Measurements from ENCODE around the gene WDFY3.

WDFY3 gene

DNA sequence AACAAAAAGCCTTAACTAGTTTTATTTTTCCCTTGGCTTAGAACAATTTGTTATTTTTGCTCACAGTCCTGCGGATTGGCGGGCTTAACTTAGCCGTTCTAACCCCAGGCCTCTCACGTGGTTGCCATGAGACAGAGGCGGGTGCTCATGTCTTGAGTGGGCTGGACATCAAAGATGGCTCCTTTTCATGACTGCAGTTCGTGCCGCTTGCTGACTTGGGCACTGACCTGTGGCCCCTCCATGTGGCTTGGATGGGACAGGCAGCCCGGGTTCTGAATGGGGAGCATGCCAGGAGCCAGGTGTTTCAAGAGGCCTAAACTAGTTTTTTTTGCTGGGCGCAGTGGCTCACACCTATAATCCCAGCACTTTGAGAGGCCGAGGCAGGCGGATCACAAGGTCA is 342.8 kb downstream of the WDFY3 start:
- TF ChIP-seq ZNF70 (CRISPR knock-in tag; IDR thresholded peaks at IDR 0.05) (no peak), ZFP3 (CRISPR knock-in tag; IDR thresholded peaks at IDR 0.05) (no peak), ZFP30 (CRISPR knock-in tag; IDR thresholded peaks at IDR 0.05) (no peak)
- TF ChIP-seq, protein P1, sequence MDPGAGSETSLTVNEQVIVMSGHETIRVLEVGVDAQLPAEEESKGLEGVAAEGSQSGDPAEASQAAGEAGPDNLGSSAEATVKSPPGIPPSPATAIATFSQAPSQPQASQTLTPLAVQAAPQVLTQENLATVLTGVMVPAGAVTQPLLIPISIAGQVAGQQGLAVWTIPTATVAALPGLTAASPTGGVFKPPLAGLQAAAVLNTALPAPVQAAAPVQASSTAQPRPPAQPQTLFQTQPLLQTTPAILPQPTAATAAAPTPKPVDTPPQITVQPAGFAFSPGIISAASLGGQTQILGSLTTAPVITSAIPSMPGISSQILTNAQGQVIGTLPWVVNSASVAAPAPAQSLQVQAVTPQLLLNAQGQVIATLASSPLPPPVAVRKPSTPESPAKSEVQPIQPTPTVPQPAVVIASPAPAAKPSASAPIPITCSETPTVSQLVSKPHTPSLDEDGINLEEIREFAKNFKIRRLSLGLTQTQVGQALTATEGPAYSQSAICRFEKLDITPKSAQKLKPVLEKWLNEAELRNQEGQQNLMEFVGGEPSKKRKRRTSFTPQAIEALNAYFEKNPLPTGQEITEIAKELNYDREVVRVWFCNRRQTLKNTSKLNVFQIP (CRISPR knock-in tag; IDR thresholded peaks at IDR 0.05; ENCODE audit: borderline replicate concordance, low read depth) = no peak
- TF ChIP-seq, protein P2, sequence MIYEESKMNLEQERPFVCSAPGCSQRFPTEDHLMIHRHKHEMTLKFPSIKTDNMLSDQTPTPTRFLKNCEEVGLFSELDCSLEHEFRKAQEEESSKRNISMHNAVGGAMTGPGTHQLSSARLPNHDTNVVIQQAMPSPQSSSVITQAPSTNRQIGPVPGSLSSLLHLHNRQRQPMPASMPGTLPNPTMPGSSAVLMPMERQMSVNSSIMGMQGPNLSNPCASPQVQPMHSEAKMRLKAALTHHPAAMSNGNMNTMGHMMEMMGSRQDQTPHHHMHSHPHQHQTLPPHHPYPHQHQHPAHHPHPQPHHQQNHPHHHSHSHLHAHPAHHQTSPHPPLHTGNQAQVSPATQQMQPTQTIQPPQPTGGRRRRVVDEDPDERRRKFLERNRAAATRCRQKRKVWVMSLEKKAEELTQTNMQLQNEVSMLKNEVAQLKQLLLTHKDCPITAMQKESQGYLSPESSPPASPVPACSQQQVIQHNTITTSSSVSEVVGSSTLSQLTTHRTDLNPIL (CRISPR knock-in tag; IDR thresholded peaks at IDR 0.05; ENCODE audit: low read depth) = no peak
- ATAC-seq = no peak

DNA sequence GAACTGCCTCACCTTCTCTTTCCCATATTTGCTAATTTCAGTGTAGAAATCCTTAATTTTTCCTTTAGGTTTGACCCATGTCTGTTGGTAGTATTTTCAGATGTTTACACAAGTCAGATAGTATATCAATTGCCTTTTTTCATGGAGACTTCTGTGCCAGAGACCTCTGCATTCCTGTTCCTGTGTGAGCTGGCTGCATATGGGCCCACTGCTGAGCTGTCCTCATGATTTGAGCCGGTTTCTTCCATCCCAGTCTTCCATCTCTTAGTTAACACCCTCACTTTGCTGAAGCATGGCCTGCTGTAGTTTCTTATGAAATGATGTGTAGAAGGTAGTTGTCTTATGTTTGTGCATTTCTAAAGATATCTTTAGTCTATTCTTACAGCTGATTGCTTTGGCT is 343.5 kb downstream of the WDFY3 start:
- no peak for TF ChIP-seq ZC3H10 (CRISPR knock-in tag; IDR thresholded peaks at IDR 0.05)
- TF ChIP-seq, protein P3, sequence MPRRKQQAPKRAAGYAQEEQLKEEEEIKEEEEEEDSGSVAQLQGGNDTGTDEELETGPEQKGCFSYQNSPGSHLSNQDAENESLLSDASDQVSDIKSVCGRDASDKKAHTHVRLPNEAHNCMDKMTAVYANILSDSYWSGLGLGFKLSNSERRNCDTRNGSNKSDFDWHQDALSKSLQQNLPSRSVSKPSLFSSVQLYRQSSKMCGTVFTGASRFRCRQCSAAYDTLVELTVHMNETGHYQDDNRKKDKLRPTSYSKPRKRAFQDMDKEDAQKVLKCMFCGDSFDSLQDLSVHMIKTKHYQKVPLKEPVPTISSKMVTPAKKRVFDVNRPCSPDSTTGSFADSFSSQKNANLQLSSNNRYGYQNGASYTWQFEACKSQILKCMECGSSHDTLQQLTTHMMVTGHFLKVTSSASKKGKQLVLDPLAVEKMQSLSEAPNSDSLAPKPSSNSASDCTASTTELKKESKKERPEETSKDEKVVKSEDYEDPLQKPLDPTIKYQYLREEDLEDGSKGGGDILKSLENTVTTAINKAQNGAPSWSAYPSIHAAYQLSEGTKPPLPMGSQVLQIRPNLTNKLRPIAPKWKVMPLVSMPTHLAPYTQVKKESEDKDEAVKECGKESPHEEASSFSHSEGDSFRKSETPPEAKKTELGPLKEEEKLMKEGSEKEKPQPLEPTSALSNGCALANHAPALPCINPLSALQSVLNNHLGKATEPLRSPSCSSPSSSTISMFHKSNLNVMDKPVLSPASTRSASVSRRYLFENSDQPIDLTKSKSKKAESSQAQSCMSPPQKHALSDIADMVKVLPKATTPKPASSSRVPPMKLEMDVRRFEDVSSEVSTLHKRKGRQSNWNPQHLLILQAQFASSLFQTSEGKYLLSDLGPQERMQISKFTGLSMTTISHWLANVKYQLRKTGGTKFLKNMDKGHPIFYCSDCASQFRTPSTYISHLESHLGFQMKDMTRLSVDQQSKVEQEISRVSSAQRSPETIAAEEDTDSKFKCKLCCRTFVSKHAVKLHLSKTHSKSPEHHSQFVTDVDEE (CRISPR knock-in tag; IDR thresholded peaks at IDR 0.05) = no peak
- no peak for TF ChIP-seq OSR1 (CRISPR knock-in tag; IDR thresholded peaks at IDR 0.05)
- TF ChIP-seq ZNF70 (CRISPR knock-in tag; IDR thresholded peaks at IDR 0.05) = no peak
- ATAC-seq = no peak

All from SK-N-SH treated with all-trans-retinoic acid at 6 μM for 48 hours (cell line).